ENCODE data around the gene AP4E1.
"Not testable (repeated sequence)": the region's sequence is repeated elsewhere in the genome, so short reads cannot be mapped to it uniquely, and the experiment has no call there.

The AP4E1 gene

GRCh38 chr15:50919359-50919758 is 10.9 kb downstream of the AP4E1 start:
- not testable (repeated sequence) for H3K4me3 ChIP-seq (ENCODE audit: low read depth in 1 of 2, low read length in 2 of 2); H3K9me3 ChIP-seq (ENCODE audit: control insufficient read depth in 1 of 2, low read length in 2 of 2); H3K4me1 ChIP-seq (ENCODE audit: control insufficient read depth in 1 of 2, insufficient read depth in 2 of 2, low read length in 2 of 2); H3K27ac ChIP-seq (ENCODE audit: low read length); H3K27me3 ChIP-seq (ENCODE audit: low read depth, low read length)
- H3K36me3 ChIP-seq (ENCODE audit: control insufficient read depth in 1 of 2, insufficient read depth in 2 of 2, low read length in 2 of 2), result peaks cover 15 to 27% of the 10 kb centered on the region in 2 donors

GRCh38 chr15:50925281-50925680 is 16.8 kb downstream of the AP4E1 start:
- H3K4me1 ChIP-seq (ENCODE audit: control insufficient read depth in 1 of 2, insufficient read depth in 2 of 2, low read length in 2 of 2), result no peaks in the 10 kb centered on the region
- no peak overlapping the region for H3K4me3 ChIP-seq (ENCODE audit: low read depth in 1 of 2, low read length in 2 of 2)
- H3K36me3 ChIP-seq (ENCODE audit: control insufficient read depth in 1 of 2, insufficient read depth in 2 of 2, low read length in 2 of 2), result peaks cover 19 to 32% of the 10 kb centered on the region in 2 donors
- H3K27me3 ChIP-seq (ENCODE audit: low read depth, low read length), result no peaks in the 10 kb centered on the region
- H3K9me3 ChIP-seq (ENCODE audit: control insufficient read depth in 1 of 2, low read length in 2 of 2), result no peaks in the 10 kb centered on the region
- H3K27ac ChIP-seq (ENCODE audit: low read length), result no peak overlapping the region

GRCh38 chr15:50929062-50929461 is 20.6 kb downstream of the AP4E1 start:
- peaks cover 21 to 35% of the 10 kb centered on the region in 2 donors for H3K36me3 ChIP-seq (ENCODE audit: control insufficient read depth in 1 of 2, insufficient read depth in 2 of 2, low read length in 2 of 2)

GRCh38 chr15:50930792-50931191 is 22.3 kb downstream of the AP4E1 start:
- no peaks in the 10 kb centered on the region for H3K4me1 ChIP-seq (ENCODE audit: control insufficient read depth in 1 of 2, insufficient read depth in 2 of 2, low read length in 2 of 2)
- no peaks in the 10 kb centered on the region for H3K9me3 ChIP-seq (ENCODE audit: control insufficient read depth in 1 of 2, low read length in 2 of 2)
- no peak overlapping the region for H3K27ac ChIP-seq (ENCODE audit: low read length)
- H3K4me3 ChIP-seq (ENCODE audit: low read depth in 1 of 2, low read length in 2 of 2), result no peak overlapping the region
- H3K36me3 ChIP-seq (ENCODE audit: control insufficient read depth in 1 of 2, insufficient read depth in 2 of 2, low read length in 2 of 2), result peaks cover 16 to 32% of the 10 kb centered on the region in 2 donors
- H3K27me3 ChIP-seq (ENCODE audit: low read depth, low read length), result no peaks in the 10 kb centered on the region

More at GRCh38 chr15:50929062-50929461, 20.6 kb downstream of the AP4E1 start:
- H3K27ac ChIP-seq (ENCODE audit: low read length), result no peak overlapping the region
- H3K27me3 ChIP-seq (ENCODE audit: low read depth, low read length), result no peaks in the 10 kb centered on the region
- no peak overlapping the region for H3K4me3 ChIP-seq (ENCODE audit: low read depth in 1 of 2, low read length in 2 of 2)
- no peaks in the 10 kb centered on the region for H3K9me3 ChIP-seq (ENCODE audit: control insufficient read depth in 1 of 2, low read length in 2 of 2)
- H3K4me1 ChIP-seq (ENCODE audit: control insufficient read depth in 1 of 2, insufficient read depth in 2 of 2, low read length in 2 of 2), result no peaks in the 10 kb centered on the region

- Histone ChIP-seq H3K9me3 (ENCODE audit: control insufficient read depth in 1 of 2, low read length in 2 of 2) (no peaks in the 10 kb centered on the region), H3K27ac (ENCODE audit: low read length) (no peak overlapping the region), H3K4me1 (ENCODE audit: control insufficient read depth in 1 of 2, insufficient read depth in 2 of 2, low read length in 2 of 2) (no peaks in the 10 kb centered on the region), H3K27me3 (ENCODE audit: low read depth, low read length) (no peaks in the 10 kb centered on the region), H3K36me3 (ENCODE audit: control insufficient read depth in 1 of 2, insufficient read depth in 2 of 2, low read length in 2 of 2) (peaks cover 10 to 20% of the 10 kb centered on the region in 2 donors), H3K4me3 (ENCODE audit: low read depth in 1 of 2, low read length in 2 of 2) (no peak overlapping the region)
Observed at GRCh38 chr15:50933341-50933740, 24.9 kb downstream of the AP4E1 start.

- peaks cover 8 to 21% of the 10 kb centered on the region in 2 donors for H3K36me3 ChIP-seq (ENCODE audit: control insufficient read depth in 1 of 2, insufficient read depth in 2 of 2, low read length in 2 of 2)
Observed at GRCh38 chr15:50938525-50938924, 30.0 kb downstream of the AP4E1 start.

GRCh38 chr15:50939911-50940310 is 31.4 kb downstream of the AP4E1 start:
- Histone ChIP-seq H3K4me3 (ENCODE audit: low read depth in 1 of 2, low read length in 2 of 2) (no peak overlapping the region), H3K27me3 (ENCODE audit: low read depth, low read length) (no peaks in the 10 kb centered on the region), H3K36me3 (ENCODE audit: control insufficient read depth in 1 of 2, insufficient read depth in 2 of 2, low read length in 2 of 2) (peaks cover 14 to 25% of the 10 kb centered on the region in 2 donors), H3K27ac (ENCODE audit: low read length) (no peak overlapping the region), H3K4me1 (ENCODE audit: control insufficient read depth in 1 of 2, insufficient read depth in 2 of 2, low read length in 2 of 2) (no peaks in the 10 kb centered on the region), H3K9me3 (ENCODE audit: control insufficient read depth in 1 of 2, low read length in 2 of 2) (no peaks in the 10 kb centered on the region)

More at GRCh38 chr15:50938525-50938924, 30.0 kb downstream of the AP4E1 start:
- Histone ChIP-seq H3K27me3 (ENCODE audit: low read depth, low read length) (no peaks in the 10 kb centered on the region), H3K4me1 (ENCODE audit: control insufficient read depth in 1 of 2, insufficient read depth in 2 of 2, low read length in 2 of 2) (no peaks in the 10 kb centered on the region), H3K9me3 (ENCODE audit: control insufficient read depth in 1 of 2, low read length in 2 of 2) (no peaks in the 10 kb centered on the region), H3K4me3 (ENCODE audit: low read depth in 1 of 2, low read length in 2 of 2) (no peak overlapping the region), H3K27ac (ENCODE audit: low read length) (no peak overlapping the region)

- peaks cover 16 to 30% of the 10 kb centered on the region in 2 donors for H3K36me3 ChIP-seq (ENCODE audit: control insufficient read depth in 1 of 2, insufficient read depth in 2 of 2, low read length in 2 of 2)
- H3K4me1 ChIP-seq (ENCODE audit: control insufficient read depth in 1 of 2, insufficient read depth in 2 of 2, low read length in 2 of 2), result no peaks in the 10 kb centered on the region
- H3K27ac ChIP-seq (ENCODE audit: low read length), result no peak overlapping the region
- H3K27me3 ChIP-seq (ENCODE audit: low read depth, low read length), result no peaks in the 10 kb centered on the region
- no peaks in the 10 kb centered on the region for H3K9me3 ChIP-seq (ENCODE audit: control insufficient read depth in 1 of 2, low read length in 2 of 2)
- H3K4me3 ChIP-seq (ENCODE audit: low read depth in 1 of 2, low read length in 2 of 2), result no peak overlapping the region
Observed at GRCh38 chr15:50940506-50940905, 32.0 kb downstream of the AP4E1 start.

GRCh38 chr15:50943638-50944037 is 35.2 kb downstream of the AP4E1 start:
- Histone ChIP-seq H3K4me1 (ENCODE audit: control insufficient read depth in 1 of 2, insufficient read depth in 2 of 2, low read length in 2 of 2) (no peaks in the 10 kb centered on the region), H3K27ac (ENCODE audit: low read length) (no peak overlapping the region), H3K9me3 (ENCODE audit: control insufficient read depth in 1 of 2, low read length in 2 of 2) (no peaks in the 10 kb centered on the region), H3K36me3 (ENCODE audit: control insufficient read depth in 1 of 2, insufficient read depth in 2 of 2, low read length in 2 of 2) (peaks cover 8 to 27% of the 10 kb centered on the region in 2 donors), H3K4me3 (ENCODE audit: low read depth in 1 of 2, low read length in 2 of 2) (no peak overlapping the region), H3K27me3 (ENCODE audit: low read depth, low read length) (no peaks in the 10 kb centered on the region)

GRCh38 chr15:50944672-50945071 is 36.2 kb downstream of the AP4E1 start:
- H3K4me3 ChIP-seq (ENCODE audit: low read depth in 1 of 2, low read length in 2 of 2), result no peak overlapping the region
- no peaks in the 10 kb centered on the region for H3K9me3 ChIP-seq (ENCODE audit: control insufficient read depth in 1 of 2, low read length in 2 of 2)
- no peaks in the 10 kb centered on the region for H3K4me1 ChIP-seq (ENCODE audit: control insufficient read depth in 1 of 2, insufficient read depth in 2 of 2, low read length in 2 of 2)
- no peak overlapping the region for H3K27ac ChIP-seq (ENCODE audit: low read length)
- no peaks in the 10 kb centered on the region for H3K27me3 ChIP-seq (ENCODE audit: low read depth, low read length)
- peaks cover 7 to 32% of the 10 kb centered on the region in 2 donors for H3K36me3 ChIP-seq (ENCODE audit: control insufficient read depth in 1 of 2, insufficient read depth in 2 of 2, low read length in 2 of 2)

GRCh38 chr15:50945725-50946124 is 37.2 kb downstream of the AP4E1 start:
- Histone ChIP-seq H3K27ac (ENCODE audit: low read length) (no peak overlapping the region), H3K4me3 (ENCODE audit: low read depth in 1 of 2, low read length in 2 of 2) (no peak overlapping the region), H3K36me3 (ENCODE audit: control insufficient read depth in 1 of 2, insufficient read depth in 2 of 2, low read length in 2 of 2) (peaks cover 10 to 37% of the 10 kb centered on the region in 2 donors), H3K4me1 (ENCODE audit: control insufficient read depth in 1 of 2, insufficient read depth in 2 of 2, low read length in 2 of 2) (no peaks in the 10 kb centered on the region), H3K27me3 (ENCODE audit: low read depth, low read length) (no peaks in the 10 kb centered on the region), H3K9me3 (ENCODE audit: control insufficient read depth in 1 of 2, low read length in 2 of 2) (no peaks in the 10 kb centered on the region)

- not testable (repeated sequence) for H3K27me3 ChIP-seq (ENCODE audit: low read depth, low read length); H3K27ac ChIP-seq (ENCODE audit: low read length); H3K4me3 ChIP-seq (ENCODE audit: low read depth in 1 of 2, low read length in 2 of 2); H3K4me1 ChIP-seq (ENCODE audit: control insufficient read depth in 1 of 2, insufficient read depth in 2 of 2, low read length in 2 of 2); H3K9me3 ChIP-seq (ENCODE audit: control insufficient read depth in 1 of 2, low read length in 2 of 2)
- peaks cover 16 to 31% of the 10 kb centered on the region in 2 donors for H3K36me3 ChIP-seq (ENCODE audit: control insufficient read depth in 1 of 2, insufficient read depth in 2 of 2, low read length in 2 of 2)
Observed at GRCh38 chr15:50950745-50951144, 42.3 kb downstream of the AP4E1 start.
